K562 (cell line): ENCODE measurements around the gene NCOR2. TPM values are rescaled to one million over a fixed set of nuclear protein-coding genes. Genes with fewer than 3 reads are reported as not detected.
A peak's percentile ranks its signal among the peaks of the same experiment; 100 is the strongest.

Experiments
- ATAC-seq: fragments of 200-7000 bp; cut with Tn5 transposase; 3 replicates; pipeline ENCODE4 v1.9.1; 2020; ENCODE audit warnings: moderate library complexity
- BruUV-seq: library from RNA; stranded (reverse); fragments of 400-500 nt; replicated peaks from 2 replicates; lab custom pipeline; 2021; lab: Mats Ljungman, UMichigan
- CTCF ChIA-PET: fragments of 300-600 bp; formaldehyde crosslinking; extraction: SDS; loops from one replicate; lab custom pipeline; 2021; ENCODE audit warnings: low intra/inter-chr PET ratio; lab: Yijun Ruan, JAX
- POLR2A ChIA-PET: fragments of 300-600, 350-650 bp; sonication (Branson Sonifier 250); formaldehyde crosslinking; extraction: SDS; loops from one replicate; lab custom pipeline; 2021; ENCODE audit warnings: antibody characterized with exemption, inconsistent platforms; lab: Yijun Ruan, JAX
- DNase-seq, 4 experiments: peaks; one replicate each; pipeline versions ENCODE4 v3.0.0 to v3.0.0-alpha.2; 2011 to 2018; ENCODE audit warnings: low spot score in 3 of 4, mixed read lengths in 3 of 4; ENCODE audit errors: extremely low read depth in 1 of 4
- FAIRE-seq: peaks from 2 replicates; lab custom pipeline; 2011; peaks lifted over from hg19 to GRCh38; lab: Jason Lieb, UNC
- H2AFZ ChIP-seq: 2 replicates; pipeline ENCODE4 v1.6.0; 2011; ENCODE audit warnings: low read depth, low read length, control low read depth, inconsistent platforms
- H3K27ac ChIP-seq: fragments of 200-600 bp; 3 replicates; pipeline ENCODE4 v1.8.0; 2011; ENCODE audit warnings: low read depth, mild to moderate bottlenecking, control low read depth, inconsistent platforms, low read length, moderate library complexity, mixed read lengths; ENCODE audit errors: extremely low read depth
- H3K27me3 ChIP-seq, 2 experiments: fragments of 300-600 bp in 1 of 2; 2 replicates in 1 of 2; 3 replicates in 1 of 2; pipeline versions ENCODE4 v1.6.0 to v1.8.0; 2011; ENCODE audit warnings: inconsistent platforms in 2 of 2, low read length in 2 of 2, mild to moderate bottlenecking in 1 of 2, mixed read lengths in 1 of 2, moderate library complexity in 1 of 2; ENCODE audit not compliant: control insufficient read depth in 2 of 2, insufficient read depth in 2 of 2
- H3K36me3 ChIP-seq: fragments of 300-600 bp; 3 replicates; pipeline ENCODE4 v1.8.0; 2011; ENCODE audit warnings: mild to moderate bottlenecking, low read length, inconsistent platforms; ENCODE audit not compliant: control insufficient read depth, insufficient read depth
- H3K4me1 ChIP-seq, 2 experiments: fragments of 200-600 bp in 1 of 2; replicated peaks in 1 of 2; 2 replicates in 1 of 2; 3 replicates in 1 of 2; pipeline versions ENCODE4 v1.5.1 to v1.8.0; 2011; ENCODE audit warnings: inconsistent platforms in 2 of 2, low read length in 2 of 2, mild to moderate bottlenecking in 1 of 2, mixed read lengths in 1 of 2, moderate library complexity in 1 of 2; ENCODE audit not compliant: control insufficient read depth in 2 of 2, insufficient read depth in 2 of 2
- H3K4me2 ChIP-seq: 2 replicates; pipeline ENCODE4 v1.6.1; 2011; ENCODE audit warnings: low read length, control low read depth, inconsistent platforms, mixed read lengths; ENCODE audit not compliant: insufficient read depth
- H3K4me3 ChIP-seq: fragments of 200-600 bp; sonication (generic), shearing (Covaris generic); 2 replicates; pipeline ENCODE4 v1.5.1; 2016; ENCODE audit warnings: control low read depth, inconsistent platforms
- H3K79me2 ChIP-seq: fragments of 200-600 bp; 3 replicates; pipeline ENCODE4 v1.8.0; 2011; ENCODE audit warnings: low read length, inconsistent platforms; ENCODE audit not compliant: control insufficient read depth, insufficient read depth
- H3K9ac ChIP-seq, 2 experiments: 2 replicates each; pipeline versions ENCODE4 v1.6.0 to v1.6.1; 2011; ENCODE audit warnings: low read depth in 2 of 2, low read length in 2 of 2, control low read depth in 1 of 2, inconsistent platforms in 1 of 2, mild to moderate bottlenecking in 1 of 2, mixed read lengths in 1 of 2; ENCODE audit not compliant: insufficient read depth in 1 of 2
- H3K9me1 ChIP-seq: one replicate; pipeline ENCODE4 v1.6.0; 2011; ENCODE audit warnings: inconsistent platforms, mild to moderate bottlenecking, low read length, moderate library complexity; ENCODE audit not compliant: control insufficient read depth, insufficient read depth
- H3K9me3 ChIP-seq: replicated peaks from 2 replicates; pipeline ENCODE4 v1.5.1; 2011; ENCODE audit warnings: low read depth, low read length, inconsistent platforms; ENCODE audit not compliant: control insufficient read depth, insufficient read depth
- H4K20me1 ChIP-seq: replicated peaks from 2 replicates; pipeline ENCODE4 v1.6.1; 2011; ENCODE audit warnings: low read length, inconsistent platforms, mixed read lengths; ENCODE audit not compliant: control insufficient read depth, insufficient read depth
- ARID2 ChIP-seq: fragments of 450-650 bp; IDR thresholded peaks from 2 replicates; pipeline ENCODE4 v1.6.1; 2017; ENCODE audit warnings: antibody characterized with exemption, mild to moderate bottlenecking
- RAD21 ChIP-seq, 2 experiments: fragments of 250-450 bp in 1 of 2; fragments of 450-650 bp in 1 of 2; sonication (Bioruptor Pico) in 1 of 2; formaldehyde crosslinking in 1 of 2; IDR thresholded peaks in 1 of 2; conservative IDR thresholded peaks in 1 of 2; 2 replicates each; pipeline versions ENCODE4 v1.4.0 to v1.8.0; 2020 to 2022; ENCODE audit warnings: mild to moderate bottlenecking in 2 of 2, moderate library complexity in 1 of 2
- SMC3 ChIP-seq: conservative IDR thresholded peaks from 2 replicates; pipeline ENCODE4 v1.6.1; 2011; ENCODE audit warnings: low read depth, low read length, improper control_type of control experiment; ENCODE audit not compliant: insufficient read depth
- WGBS: fragments of 100-300 bp; shearing (Covaris generic); methylation state at CpG from one replicate; pipeline ENCODE4 v1.1.6; 2016; ENCODE audit warnings: low coverage, mixed read lengths; ENCODE audit not compliant: insufficient coverage; ENCODE audit errors: missing lambda C conversion rate; 5-methylcytosine and 5-hydroxymethylcytosine counted together
- in situ Hi-C: fragments of 300-500 bp; cut with MboI; formaldehyde crosslinking; loops from 4 replicates; pipeline ENCODE4 v1.15.0; 2018; ENCODE audit warnings: inconsistent platforms, mixed read lengths
- intact Hi-C: fragments of 100-400 bp; cut with micrococcal nuclease; formaldehyde crosslinking; loops from 2 replicates; pipeline ENCODE4 v1.14.2; 2022
- polyA plus RNA-seq, 8 experiments: library from polyadenylated mRNA; depleted of rRNA in 4 of 8; stranded (reverse) in 5 of 8; unstranded in 3 of 8; fragments of >200 nt; fragmentation: Nextera tagmentation in 2 of 8; fragmentation: Illumina TruSeq in 1 of 8; extraction: Ambion mirVana in 2 of 8; extraction: Trizol in 1 of 8; gene quantifications; 2 replicates each; pipeline versions ENCODE4 v1.2.1 to v1.2.3, GENCODE V29; 2011 to 2014; ENCODE audit warnings: inconsistent platforms in 1 of 8, missing spikeins in 1 of 8
- total RNA-seq, 7 experiments: library from RNA; depleted of rRNA in 6 of 7; stranded (reverse); fragments of >200 nt in 6 of 7; fragmentation: Illumina TruSeq in 2 of 7; extraction: Trizol in 2 of 7; gene quantifications; 2 replicates each; pipeline versions ENCODE4 v1.2.1 to v1.2.3, GENCODE V29; 2011 to 2021; ENCODE audit warnings: low replicate concordance in 1 of 7
- TF ChIP-seq, protein P1 (sequence below), 2 experiments: IDR thresholded peaks; 2 replicates each; pipeline ENCODE4 v1.6.1; 2011; ENCODE audit warnings: borderline replicate concordance in 1 of 2, control low read depth in 1 of 2, low read depth in 1 of 2, low read length in 1 of 2, mild to moderate bottlenecking in 1 of 2, mixed read lengths in 1 of 2, moderate library complexity in 1 of 2; ENCODE audit not compliant: insufficient read depth in 1 of 2, insufficient read length in 1 of 2, poor library complexity in 1 of 2, severe bottlenecking in 1 of 2; ENCODE audit errors: extremely low read depth in 1 of 2
- TF ChIP-seq, protein P2 (sequence below), 2 experiments: fragments of 450-650 bp; formaldehyde crosslinking in 1 of 2; IDR thresholded peaks; 2 replicates each; pipeline versions ENCODE4 v1.4.0 to v1.6.1; 2014 to 2020; ENCODE audit warnings: mild to moderate bottlenecking in 2 of 2, borderline replicate concordance in 1 of 2, low read depth in 1 of 2
- TF ChIP-seq, protein P3 (sequence below): fragments of 200-800 bp; sonication (Bioruptor generic); IDR thresholded peaks from 2 replicates; pipeline ENCODE4 v1.6.1; 2017; ENCODE audit warnings: missing genetic modification characterization, missing compliant biosample characterization

The NCOR2 gene
- total and polyA plus RNA-seq, 9 of the 15 experiments (the other 6 are each of a cell fraction or from before 2014, with no cell fraction given): 0.18 to 126 (median 8.4) TPM

DNA sequence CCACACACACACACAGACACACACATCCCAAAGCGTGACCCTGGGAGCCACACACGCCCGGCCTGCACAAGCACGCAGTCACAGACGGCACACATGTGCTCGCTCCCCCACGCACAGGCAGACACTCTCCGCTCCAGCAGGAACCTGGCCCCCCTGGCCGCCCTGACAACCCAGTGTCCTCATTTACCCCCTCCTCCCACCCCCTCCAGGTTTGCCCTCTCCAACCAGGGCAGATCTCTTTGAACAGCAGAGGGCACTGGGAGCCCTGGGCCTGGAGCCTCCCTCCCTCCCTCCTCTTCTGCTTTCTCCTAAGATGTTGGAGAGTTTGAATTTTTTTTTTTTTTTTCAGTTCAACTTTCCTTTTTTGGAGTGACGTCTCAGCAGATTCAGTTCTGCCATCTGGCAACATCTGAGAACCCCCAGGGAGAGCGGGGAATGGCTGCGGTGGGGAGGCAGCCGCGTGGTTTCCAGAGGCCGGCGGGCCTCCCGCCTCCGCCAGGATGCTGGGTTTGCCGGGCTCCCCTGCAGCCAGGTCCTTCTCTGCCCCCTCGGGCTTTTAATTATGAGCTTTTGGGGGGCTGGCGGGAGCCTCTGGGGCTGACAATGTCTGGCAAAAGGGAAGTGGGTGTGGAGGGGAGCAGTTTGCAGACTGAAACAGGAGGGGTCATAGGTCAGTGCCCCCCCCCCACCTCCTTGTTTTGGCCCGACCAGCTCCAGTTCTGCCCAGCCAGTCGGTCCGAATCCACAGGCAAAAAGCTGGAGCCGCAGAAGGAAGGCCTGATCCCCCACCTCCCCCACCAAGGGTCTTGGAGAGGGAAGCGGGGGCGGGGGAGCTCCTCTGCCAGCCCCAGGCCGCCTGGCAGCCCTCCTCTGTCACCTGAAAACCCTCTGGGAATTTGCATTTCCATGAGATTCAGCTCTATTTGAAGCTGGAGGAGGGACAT lies 1.3 kb upstream of the NCOR2 start:
- H3K4me2 ChIP-seq: peak overlapping the region; percentile 80
- peaks cover 16% of the 10 kb centered on the region for H4K20me1 ChIP-seq
- no peaks in the 10 kb centered on the region for H3K9me3 ChIP-seq
- DNase-seq: peak in 3 of 4 experiments; percentile 40 to 52 (median 44)
- H3K9me1 ChIP-seq: no peaks in the 10 kb centered on the region
- peak; percentile 7; the same call in 2 of the 3 replicates for ATAC-seq
- no peak for FAIRE-seq
- POLR2A ChIA-PET: interaction anchor here (0.7 to 3.0 kb wide), 2 partner anchors 11 to 342 kb away, joined by 3 to 9 read pairs; no protein-coding TSS in a partner anchor
- BruUV-seq: no TSS peak
- no peak overlapping the region for H3K27ac ChIP-seq
- H2AFZ ChIP-seq: peak overlapping the region; percentile 90
- CTCF ChIA-PET: interaction anchor here (0.7 to 1.5 kb wide), 2 partner anchors 113 to 203 kb away, joined by 4 to 9 read pairs; no protein-coding TSS in a partner anchor
- H3K9ac ChIP-seq: peak overlapping the region; percentile 52 to 91; a peak in 2 of 4 replicates
- no peak overlapping the region for H3K4me3 ChIP-seq
- H3K36me3 ChIP-seq: 0 out of 3 replicates have a peak, but pooled peaks cover under 1% of the 10 kb centered on the region
- in situ Hi-C loops (no loop called here), intact Hi-C loops (loop anchor here (2.0 to 5.0 kb wide), 3 partner anchors 76 to 184 kb away; no protein-coding TSS in a partner anchor)
- peaks cover 17 to 53% of the 10 kb centered on the region in 2 experiments for H3K4me1 ChIP-seq
- peaks cover 36% of the 10 kb centered on the region for H3K79me2 ChIP-seq
- no peaks in the 10 kb centered on the region for H3K27me3 ChIP-seq
- 69% methylated on average over 20 of the region's 28 CpGs for WGBS
- TF ChIP-seq RAD21 (CRISPR knock-in tag; conservative IDR thresholded peaks at IDR 0.05 in 1 of 2, IDR thresholded peaks at IDR 0.05 in 1 of 2) (peak in 1 of 2 experiments; percentile 25; a peak in 1 of 4 replicates), SMC3 (0 out of 2 replicates have a peak, but pooled peaks have one; percentile 3), ARID2 (peak; percentile 43; the same call in 1 of the 2 replicates)
- TF ChIP-seq, protein P1, sequence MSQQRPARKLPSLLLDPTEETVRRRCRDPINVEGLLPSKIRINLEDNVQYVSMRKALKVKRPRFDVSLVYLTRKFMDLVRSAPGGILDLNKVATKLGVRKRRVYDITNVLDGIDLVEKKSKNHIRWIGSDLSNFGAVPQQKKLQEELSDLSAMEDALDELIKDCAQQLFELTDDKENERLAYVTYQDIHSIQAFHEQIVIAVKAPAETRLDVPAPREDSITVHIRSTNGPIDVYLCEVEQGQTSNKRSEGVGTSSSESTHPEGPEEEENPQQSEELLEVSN (IDR thresholded peaks at IDR 0.05; ENCODE audit: borderline replicate concordance in 1 of 2, extremely low read depth in 1 of 2, insufficient read depth in 1 of 2, insufficient read length in 1 of 2, low read depth in 1 of 2, low read length in 1 of 2, poor library complexity in 1 of 2, severe bottlenecking in 1 of 2): peak in 1 of 2 experiments; percentile 51
- TF ChIP-seq, protein P2, sequence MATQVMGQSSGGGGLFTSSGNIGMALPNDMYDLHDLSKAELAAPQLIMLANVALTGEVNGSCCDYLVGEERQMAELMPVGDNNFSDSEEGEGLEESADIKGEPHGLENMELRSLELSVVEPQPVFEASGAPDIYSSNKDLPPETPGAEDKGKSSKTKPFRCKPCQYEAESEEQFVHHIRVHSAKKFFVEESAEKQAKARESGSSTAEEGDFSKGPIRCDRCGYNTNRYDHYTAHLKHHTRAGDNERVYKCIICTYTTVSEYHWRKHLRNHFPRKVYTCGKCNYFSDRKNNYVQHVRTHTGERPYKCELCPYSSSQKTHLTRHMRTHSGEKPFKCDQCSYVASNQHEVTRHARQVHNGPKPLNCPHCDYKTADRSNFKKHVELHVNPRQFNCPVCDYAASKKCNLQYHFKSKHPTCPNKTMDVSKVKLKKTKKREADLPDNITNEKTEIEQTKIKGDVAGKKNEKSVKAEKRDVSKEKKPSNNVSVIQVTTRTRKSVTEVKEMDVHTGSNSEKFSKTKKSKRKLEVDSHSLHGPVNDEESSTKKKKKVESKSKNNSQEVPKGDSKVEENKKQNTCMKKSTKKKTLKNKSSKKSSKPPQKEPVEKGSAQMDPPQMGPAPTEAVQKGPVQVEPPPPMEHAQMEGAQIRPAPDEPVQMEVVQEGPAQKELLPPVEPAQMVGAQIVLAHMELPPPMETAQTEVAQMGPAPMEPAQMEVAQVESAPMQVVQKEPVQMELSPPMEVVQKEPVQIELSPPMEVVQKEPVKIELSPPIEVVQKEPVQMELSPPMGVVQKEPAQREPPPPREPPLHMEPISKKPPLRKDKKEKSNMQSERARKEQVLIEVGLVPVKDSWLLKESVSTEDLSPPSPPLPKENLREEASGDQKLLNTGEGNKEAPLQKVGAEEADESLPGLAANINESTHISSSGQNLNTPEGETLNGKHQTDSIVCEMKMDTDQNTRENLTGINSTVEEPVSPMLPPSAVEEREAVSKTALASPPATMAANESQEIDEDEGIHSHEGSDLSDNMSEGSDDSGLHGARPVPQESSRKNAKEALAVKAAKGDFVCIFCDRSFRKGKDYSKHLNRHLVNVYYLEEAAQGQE (IDR thresholded peaks at IDR 0.05; ENCODE audit: borderline replicate concordance): peak; percentile 45; the same call in 1 of the 2 replicates
- TF ChIP-seq, protein P2 (CRISPR knock-in tag; IDR thresholded peaks at IDR 0.05; ENCODE audit: low read depth): no peak
- TF ChIP-seq, protein P3, sequence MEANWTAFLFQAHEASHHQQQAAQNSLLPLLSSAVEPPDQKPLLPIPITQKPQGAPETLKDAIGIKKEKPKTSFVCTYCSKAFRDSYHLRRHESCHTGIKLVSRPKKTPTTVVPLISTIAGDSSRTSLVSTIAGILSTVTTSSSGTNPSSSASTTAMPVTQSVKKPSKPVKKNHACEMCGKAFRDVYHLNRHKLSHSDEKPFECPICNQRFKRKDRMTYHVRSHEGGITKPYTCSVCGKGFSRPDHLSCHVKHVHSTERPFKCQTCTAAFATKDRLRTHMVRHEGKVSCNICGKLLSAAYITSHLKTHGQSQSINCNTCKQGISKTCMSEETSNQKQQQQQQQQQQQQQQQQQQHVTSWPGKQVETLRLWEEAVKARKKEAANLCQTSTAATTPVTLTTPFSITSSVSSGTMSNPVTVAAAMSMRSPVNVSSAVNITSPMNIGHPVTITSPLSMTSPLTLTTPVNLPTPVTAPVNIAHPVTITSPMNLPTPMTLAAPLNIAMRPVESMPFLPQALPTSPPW (CRISPR knock-in tag): peak; percentile 60
